Right kidney (tissue), 1 donor: ENCODE results near the gene CMPK1.

Experiments used
- DNase-seq: peaks from one replicate; pipeline ENCODE4 v3.0.0-alpha.2; 2016

The CMPK1 gene

GRCh38 chr1:47423872-47424271 is 90.3 kb downstream of the CMPK1 start:
- DNase-seq, result no peak

DNA sequence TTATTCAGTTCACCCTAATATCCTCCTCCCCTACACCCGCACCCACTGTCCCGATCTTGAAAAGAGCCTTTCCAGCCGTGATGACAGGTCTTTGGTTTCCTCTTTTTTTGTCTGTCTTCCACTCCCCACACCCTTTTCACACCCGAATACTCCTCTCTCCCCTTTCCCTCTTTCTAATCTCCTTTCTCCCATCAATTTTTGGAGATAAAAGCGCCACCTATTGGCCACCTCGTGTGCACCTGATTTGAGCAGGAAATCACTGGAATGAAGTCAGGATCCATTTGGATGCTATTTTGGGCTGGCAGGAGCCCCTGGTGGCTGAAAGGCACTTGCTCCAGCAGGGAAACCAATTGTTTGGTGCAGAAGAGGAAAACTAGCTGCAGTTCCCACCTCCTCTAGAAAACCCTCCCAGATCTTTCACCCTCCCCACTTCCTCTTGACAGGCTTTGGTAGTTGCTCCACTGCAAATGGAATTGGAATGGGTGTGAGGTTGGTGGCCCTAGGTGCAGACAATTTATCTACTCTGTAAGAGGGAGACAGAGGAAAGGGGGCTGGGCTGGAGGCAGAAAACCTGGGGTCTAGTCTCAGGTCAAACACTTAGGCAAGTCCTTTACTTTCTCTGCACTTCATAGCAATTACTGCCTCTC is 90.9 kb downstream of the CMPK1 start:
- DNase-seq, result peak; percentile 50
